G401.6 (cell line): ENCODE measurements around the gene PURB.
"Not testable (repeated sequence)": the region's sequence is repeated elsewhere in the genome, so short reads cannot be mapped to it uniquely, and the experiment has no call there.

ENCODE experiments used
- FAIRE-seq: peaks from 2 replicates; lab custom pipeline; 2012; peaks lifted over from hg19 to GRCh38; lab: Jason Lieb, UNC

Gene PURB

GRCh38 chr7:44885394-44886317, at the start of gene PURB:
Gene PURB (minus strand): TSS chr7:44885530. CDS start chr7:44885348, 182 bp downstream.
- FAIRE-seq = no peak

GRCh38 chr7:44935016-44935415, 49.7 kb upstream of the PURB start:
- FAIRE-seq = no peak

GRCh38 chr7:44934510-44934909, 49.2 kb upstream of the PURB start:
- FAIRE-seq = not testable (repeated sequence)

- FAIRE-seq = no peak
These were observed 45.6 kb upstream of the PURB start for GRCh38 chr7:44930921-44931320.

GRCh38 chr7:44922351-44922694, 37.0 kb upstream of the PURB start:
- FAIRE-seq = no peak

GRCh38 chr7:44921607-44922350, 36.4 kb upstream of the PURB start:
- no peak for FAIRE-seq

- no peak for FAIRE-seq
These were observed 34.8 kb upstream of the PURB start for GRCh38 chr7:44920119-44920518.

- no peak for FAIRE-seq
These were observed 32.7 kb upstream of the PURB start for GRCh38 chr7:44918029-44918428.

GRCh38 chr7:44917465-44917864, 32.1 kb upstream of the PURB start:
- no peak for FAIRE-seq

GRCh38 chr7:44914992-44915607, 29.8 kb upstream of the PURB start:
- FAIRE-seq = no peak

GRCh38 chr7:44912775-44913347, 27.5 kb upstream of the PURB start:
- no peak for FAIRE-seq

- FAIRE-seq = no peak
These were observed 26.6 kb upstream of the PURB start for GRCh38 chr7:44911911-44912310.

GRCh38 chr7:44909596-44910389, 24.5 kb upstream of the PURB start:
- no peak for FAIRE-seq

GRCh38 chr7:44906965-44907364, 21.6 kb upstream of the PURB start:
- no peak for FAIRE-seq

GRCh38 chr7:44905002-44905635, 19.8 kb upstream of the PURB start:
- FAIRE-seq = no peak

GRCh38 chr7:44899443-44899842, 14.1 kb upstream of the PURB start:
- FAIRE-seq = no peak

GRCh38 chr7:44898039-44898438, 12.7 kb upstream of the PURB start:
- no peak for FAIRE-seq

GRCh38 chr7:44897309-44897708, 12.0 kb upstream of the PURB start:
- no peak for FAIRE-seq

GRCh38 chr7:44894888-44895580, 9.7 kb upstream of the PURB start:
- no peak for FAIRE-seq

- no peak for FAIRE-seq
These were observed 8.4 kb upstream of the PURB start for GRCh38 chr7:44893710-44894234.
